Dedifferentiated amniotic fluid mesenchymal stem cell (primary cell): ENCODE data around the gene KLB.
A peak's percentile ranks its signal among the peaks of the same experiment; 100 is the strongest.
"Not testable (repeated sequence)": the region's sequence is repeated elsewhere in the genome, so short reads cannot be mapped to it uniquely, and the experiment has no call there.

Source experiments
- DNase-seq: peaks from one replicate; pipeline ENCODE4 v3.0.0-alpha.2; 2016; ENCODE audit errors: extremely low spot score

KLB gene

GRCh38 chr4:39406763-39407583, at the start of gene KLB:
Gene KLB (plus strand): TSS chr4:39406930. CDS start chr4:39406950, 20 bp downstream.
- no peak for DNase-seq

- no peak for DNase-seq
Observed at GRCh38 chr4:39357002-39357401, 49.7 kb upstream of the KLB start.

GRCh38 chr4:39360611-39361010, 46.1 kb upstream of the KLB start:
- DNase-seq: not testable (repeated sequence)

- peak; percentile 16 for DNase-seq
Observed at GRCh38 chr4:39362827-39363226, 43.9 kb upstream of the KLB start.

GRCh38 chr4:39363773-39364393, 42.8 kb upstream of the KLB start:
- no peak for DNase-seq

DNA sequence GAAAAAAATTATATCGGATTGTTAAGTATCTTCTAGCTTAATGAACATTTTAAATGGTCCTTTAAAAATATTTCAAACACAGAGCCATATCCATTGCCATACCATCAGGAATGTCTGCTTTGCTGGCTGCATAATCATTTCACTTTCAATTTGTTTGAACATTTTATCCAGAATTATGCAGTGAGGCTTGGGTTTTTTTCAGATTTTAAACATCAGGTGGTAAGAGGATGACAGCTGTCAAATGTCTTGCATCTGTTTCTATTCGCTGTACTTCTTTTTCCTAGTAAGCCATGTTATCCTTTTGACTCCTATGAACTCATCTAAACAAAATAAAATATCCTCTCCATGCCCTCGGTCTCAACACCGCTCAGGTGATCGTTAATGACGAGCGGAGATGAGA, 41.4 kb upstream of the KLB start:
- DNase-seq: no peak

DNA sequence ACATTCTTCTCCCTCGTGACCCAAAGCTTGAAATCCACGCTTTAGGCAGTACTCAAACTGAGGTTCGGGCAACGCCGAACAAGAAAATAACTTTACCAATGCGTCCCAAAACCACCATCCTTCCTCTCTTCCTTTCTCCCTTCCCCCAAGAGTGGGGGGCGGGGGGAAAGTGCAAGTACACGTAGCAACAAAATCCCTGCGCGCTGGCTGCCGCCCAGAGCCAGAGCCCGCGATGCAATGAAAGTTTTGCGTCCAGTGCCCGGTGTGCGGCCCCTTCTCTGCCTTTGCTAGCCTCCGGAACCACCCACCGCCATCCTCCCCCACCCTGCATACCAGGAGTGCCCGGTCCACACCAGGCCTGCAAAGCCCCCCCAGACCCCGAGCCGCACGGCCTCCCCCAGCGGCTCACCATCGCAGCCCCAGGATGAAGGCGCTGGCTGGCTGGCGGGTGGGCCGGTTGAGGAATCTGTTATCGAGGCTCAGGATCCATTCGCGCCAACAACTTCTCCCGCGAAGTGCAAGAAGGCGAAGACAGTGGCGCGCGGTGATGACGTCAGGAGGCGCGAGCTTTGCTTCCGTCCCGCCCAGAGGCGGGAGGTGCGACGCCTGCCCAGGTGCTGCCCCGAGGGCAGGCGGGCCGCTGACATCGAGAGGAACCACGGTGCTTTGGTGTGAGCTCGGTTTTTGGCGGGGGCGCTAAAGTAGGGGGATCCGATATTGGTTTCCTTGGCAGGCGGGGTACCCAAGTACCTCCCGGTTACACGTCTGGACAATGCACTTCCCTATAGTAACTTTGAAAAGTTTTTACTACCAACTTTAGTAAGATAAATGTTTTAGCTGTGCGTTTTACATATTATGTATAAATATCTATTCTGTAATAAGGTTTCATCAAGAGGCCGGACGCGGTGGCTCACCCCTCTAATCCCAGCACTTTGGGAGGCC, 40.6 kb upstream of the KLB start, which contains the start of gene RFC1:
RFC1 (minus strand) TSS at position 533 of the 942 bp plus-strand sequence; CDS start at position 412, 121 bp downstream.
- peak; percentile 89 for DNase-seq

DNA sequence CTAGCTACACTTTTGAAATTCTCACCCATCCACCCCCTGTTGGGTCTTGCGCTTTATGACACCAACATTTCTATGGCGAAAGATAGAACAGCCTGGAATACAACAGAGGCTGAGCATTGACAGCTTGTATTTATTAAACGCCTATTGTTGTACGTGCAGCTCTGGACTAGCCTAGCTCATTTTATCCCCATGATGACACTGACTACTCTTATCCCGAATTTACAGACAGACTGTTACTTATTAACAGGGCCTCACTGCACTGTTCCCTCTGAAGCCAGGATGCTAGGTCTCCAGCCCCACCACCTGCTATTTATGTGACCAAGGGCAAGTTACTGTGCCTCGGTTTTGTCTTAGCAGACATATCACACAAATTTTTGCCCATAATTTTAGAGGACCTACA, 39.6 kb upstream of the KLB start:
- DNase-seq: no peak

GRCh38 chr4:39369301-39369700, 37.4 kb upstream of the KLB start:
- no peak for DNase-seq

GRCh38 chr4:39371209-39371608, 35.5 kb upstream of the KLB start:
- not testable (repeated sequence) for DNase-seq

DNA sequence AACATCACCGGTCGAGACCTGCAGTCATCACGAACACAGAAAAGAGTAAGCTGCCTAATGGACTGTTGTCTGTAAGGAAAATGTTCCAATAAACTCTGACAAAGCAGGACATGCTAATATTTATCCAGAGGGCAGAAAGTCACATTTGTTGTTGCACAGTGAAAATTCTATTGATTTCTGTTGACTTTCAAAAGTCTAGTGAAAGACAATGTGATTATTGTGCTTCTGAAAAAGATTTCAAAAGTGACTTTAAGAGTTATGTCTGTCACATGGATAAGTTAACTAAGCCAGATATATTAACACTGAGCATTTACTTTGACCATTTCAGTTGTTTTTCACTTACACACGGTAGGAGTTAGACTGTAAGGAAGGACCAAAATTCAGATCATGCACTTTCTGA, 31.3 kb upstream of the KLB start:
- DNase-seq: no peak

- DNase-seq: no peak
Observed at GRCh38 chr4:39383690-39384089, 23.0 kb upstream of the KLB start.

- no peak for DNase-seq
Observed at GRCh38 chr4:39384563-39384962, 22.2 kb upstream of the KLB start.

DNA sequence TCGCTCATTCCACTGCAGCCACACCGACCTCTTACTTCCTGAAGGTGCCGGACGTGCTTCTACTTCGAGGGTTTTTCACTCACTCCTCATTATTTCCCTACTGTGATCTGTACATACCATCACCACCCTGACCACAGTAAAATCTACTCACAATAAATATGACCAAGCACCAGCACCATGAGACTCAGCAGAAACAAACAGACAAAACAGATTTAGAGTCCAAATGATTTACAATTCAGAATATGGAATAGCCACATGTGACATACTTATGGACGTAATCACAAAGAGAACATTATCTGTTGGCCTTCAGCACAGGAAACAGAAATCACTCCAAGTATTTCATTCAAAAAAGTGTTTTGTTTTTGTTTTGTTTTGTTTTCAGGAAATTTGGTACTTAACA, 16.1 kb upstream of the KLB start:
- no peak for DNase-seq

GRCh38 chr4:39394706-39395105, 12.0 kb upstream of the KLB start:
- DNase-seq: no peak

GRCh38 chr4:39401640-39402039, 5.1 kb upstream of the KLB start:
- DNase-seq: not testable (repeated sequence)

DNA sequence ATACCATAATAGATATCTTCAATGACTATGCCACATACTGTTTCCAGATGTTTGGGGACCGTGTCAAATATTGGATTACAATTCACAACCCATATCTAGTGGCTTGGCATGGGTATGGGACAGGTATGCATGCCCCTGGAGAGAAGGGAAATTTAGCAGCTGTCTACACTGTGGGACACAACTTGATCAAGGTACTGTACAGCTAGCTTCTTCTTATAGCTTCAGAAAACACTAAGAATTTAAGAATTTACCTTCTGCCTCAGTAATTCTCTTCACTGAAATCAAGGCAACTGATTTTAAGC, 805 bp downstream of the KLB start:
- DNase-seq: no peak

GRCh38 chr4:39410415-39410814, 3.7 kb downstream of the KLB start:
- no peak for DNase-seq

GRCh38 chr4:39411561-39411960, 4.8 kb downstream of the KLB start:
- DNase-seq: not testable (repeated sequence)

- no peak for DNase-seq
Observed at GRCh38 chr4:39415678-39416283, 9.1 kb downstream of the KLB start.

DNA sequence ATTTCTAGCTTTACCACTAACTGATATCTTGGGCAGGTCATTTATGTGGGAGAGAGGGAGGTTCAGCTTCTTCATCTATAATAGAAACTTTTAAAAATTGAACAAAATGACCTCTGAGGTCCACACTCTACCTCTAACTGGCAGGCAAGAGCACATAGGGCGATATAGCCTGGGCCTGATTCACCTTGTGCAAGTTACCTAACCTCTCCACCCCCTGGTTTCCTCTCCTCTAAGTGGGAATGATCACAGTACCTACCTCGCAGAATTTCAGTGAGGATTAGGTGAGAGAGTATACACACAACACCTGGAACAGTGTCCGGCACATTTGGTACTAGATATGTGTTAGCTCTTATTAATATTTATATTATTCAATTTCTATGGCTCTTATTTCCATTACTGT, 15.5 kb downstream of the KLB start:
- DNase-seq: no peak

DNA sequence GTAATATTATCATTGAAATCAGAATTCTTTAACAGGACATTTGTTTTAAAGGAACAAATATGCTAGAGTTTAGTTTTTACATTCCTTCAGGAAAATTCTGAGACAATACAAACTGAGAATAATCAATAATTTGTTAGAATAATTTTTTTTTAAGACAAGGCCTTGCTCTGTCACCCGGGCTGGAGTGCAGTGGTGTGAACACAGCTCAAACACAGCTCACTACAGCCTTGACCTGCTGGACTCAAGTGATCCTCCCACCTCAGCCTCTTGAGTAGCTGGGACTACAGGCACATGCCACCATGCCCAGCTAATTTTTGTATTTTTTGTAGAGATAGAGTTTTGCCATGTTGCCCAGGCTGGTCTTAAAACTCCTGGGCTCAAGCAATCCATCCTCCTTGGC, 18.6 kb downstream of the KLB start:
- DNase-seq: not testable (repeated sequence)
